Measurements from ENCODE around the gene SELENOH. TPM values are rescaled to one million over a fixed set of nuclear protein-coding genes. Genes with fewer than 3 reads are reported as not detected.
A peak's percentile ranks its signal among the peaks of the same experiment; 100 is the strongest.

The SELENOH gene
- total and polyA plus RNA-seq, 9 of the 15 experiments (the other 6 are each of a cell fraction or from before 2014, with no cell fraction given): 16.6 to 299 (median 118) TPM

GRCh38 chr11:57741132-57742086, at the start of gene SELENOH (continued):
- TF ChIP-seq ZC3H4 (CRISPR knock-in tag; IDR thresholded peaks at IDR 0.05; ENCODE audit: borderline replicate concordance) (0 out of 2 replicates have a peak, but pooled peaks have one; percentile 45), POLR2A (conservative IDR thresholded peaks at IDR 0.05) (peak; percentile 95), RAD51 (IDR thresholded peaks at IDR 0.05; ENCODE audit: borderline replicate concordance, low read depth) (peak; percentile 90), ZKSCAN3 (CRISPR knock-in tag; IDR thresholded peaks at IDR 0.05) (no peak), HNRNPLL (IDR thresholded peaks at IDR 0.05; ENCODE audit: low read depth, low read length, poor library complexity, severe bottlenecking) (peak; percentile 91), ZNF24 (IDR thresholded peaks at IDR 0.05) (peak; percentile 87), PHF20 (IDR thresholded peaks at IDR 0.05; ENCODE audit: partially characterized antibody) (peak; percentile 97), ATF2 (CRISPR knock-in tag; IDR thresholded peaks at IDR 0.05) (no peak), ZNF76 (CRISPR knock-in tag; IDR thresholded peaks at IDR 0.05; ENCODE audit: borderline replicate concordance) (no peak), ZNF174 (CRISPR knock-in tag; IDR thresholded peaks at IDR 0.05) (no peak), NFRKB (IDR thresholded peaks at IDR 0.05; ENCODE audit: low read depth) (peak; percentile 78), C11orf30 (IDR thresholded peaks at IDR 0.05; ENCODE audit: low read depth) (peak; percentile 96), PHB (CRISPR knock-in tag; IDR thresholded peaks at IDR 0.05) (no peak), ETV6 (IDR thresholded peaks at IDR 0.05; ENCODE audit: borderline replicate concordance in 1 of 2, low read depth in 2 of 2, low read length in 1 of 2) (peak in 1 of 2 experiments; percentile 71; a peak in 2 of 4 replicates), ETV6 (CRISPR knock-in tag; IDR thresholded peaks at IDR 0.05; ENCODE audit: borderline replicate concordance) (peak; percentile 2; the same call in 1 of the 2 replicates), STAT5B (CRISPR knock-in tag; IDR thresholded peaks at IDR 0.05) (no peak), ZNF253 (CRISPR knock-in tag; conservative IDR thresholded peaks at IDR 0.05) (no peak), U2AF2 (optimal IDR thresholded peaks at IDR 0.05; ENCODE audit: low read depth, low read length) (no peak), ZBTB1 (CRISPR knock-in tag; IDR thresholded peaks at IDR 0.05; ENCODE audit: borderline replicate concordance, low read depth) (peak; percentile 65; the same call in 1 of the 2 replicates), ZNF165 (CRISPR knock-in tag; IDR thresholded peaks at IDR 0.05; ENCODE audit: borderline replicate concordance) (no peak)
- TF ChIP-seq, protein P1, sequence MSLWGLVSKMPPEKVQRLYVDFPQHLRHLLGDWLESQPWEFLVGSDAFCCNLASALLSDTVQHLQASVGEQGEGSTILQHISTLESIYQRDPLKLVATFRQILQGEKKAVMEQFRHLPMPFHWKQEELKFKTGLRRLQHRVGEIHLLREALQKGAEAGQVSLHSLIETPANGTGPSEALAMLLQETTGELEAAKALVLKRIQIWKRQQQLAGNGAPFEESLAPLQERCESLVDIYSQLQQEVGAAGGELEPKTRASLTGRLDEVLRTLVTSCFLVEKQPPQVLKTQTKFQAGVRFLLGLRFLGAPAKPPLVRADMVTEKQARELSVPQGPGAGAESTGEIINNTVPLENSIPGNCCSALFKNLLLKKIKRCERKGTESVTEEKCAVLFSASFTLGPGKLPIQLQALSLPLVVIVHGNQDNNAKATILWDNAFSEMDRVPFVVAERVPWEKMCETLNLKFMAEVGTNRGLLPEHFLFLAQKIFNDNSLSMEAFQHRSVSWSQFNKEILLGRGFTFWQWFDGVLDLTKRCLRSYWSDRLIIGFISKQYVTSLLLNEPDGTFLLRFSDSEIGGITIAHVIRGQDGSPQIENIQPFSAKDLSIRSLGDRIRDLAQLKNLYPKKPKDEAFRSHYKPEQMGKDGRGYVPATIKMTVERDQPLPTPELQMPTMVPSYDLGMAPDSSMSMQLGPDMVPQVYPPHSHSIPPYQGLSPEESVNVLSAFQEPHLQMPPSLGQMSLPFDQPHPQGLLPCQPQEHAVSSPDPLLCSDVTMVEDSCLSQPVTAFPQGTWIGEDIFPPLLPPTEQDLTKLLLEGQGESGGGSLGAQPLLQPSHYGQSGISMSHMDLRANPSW (CRISPR knock-in tag; IDR thresholded peaks at IDR 0.05): no peak
- TF ChIP-seq, protein P2, sequence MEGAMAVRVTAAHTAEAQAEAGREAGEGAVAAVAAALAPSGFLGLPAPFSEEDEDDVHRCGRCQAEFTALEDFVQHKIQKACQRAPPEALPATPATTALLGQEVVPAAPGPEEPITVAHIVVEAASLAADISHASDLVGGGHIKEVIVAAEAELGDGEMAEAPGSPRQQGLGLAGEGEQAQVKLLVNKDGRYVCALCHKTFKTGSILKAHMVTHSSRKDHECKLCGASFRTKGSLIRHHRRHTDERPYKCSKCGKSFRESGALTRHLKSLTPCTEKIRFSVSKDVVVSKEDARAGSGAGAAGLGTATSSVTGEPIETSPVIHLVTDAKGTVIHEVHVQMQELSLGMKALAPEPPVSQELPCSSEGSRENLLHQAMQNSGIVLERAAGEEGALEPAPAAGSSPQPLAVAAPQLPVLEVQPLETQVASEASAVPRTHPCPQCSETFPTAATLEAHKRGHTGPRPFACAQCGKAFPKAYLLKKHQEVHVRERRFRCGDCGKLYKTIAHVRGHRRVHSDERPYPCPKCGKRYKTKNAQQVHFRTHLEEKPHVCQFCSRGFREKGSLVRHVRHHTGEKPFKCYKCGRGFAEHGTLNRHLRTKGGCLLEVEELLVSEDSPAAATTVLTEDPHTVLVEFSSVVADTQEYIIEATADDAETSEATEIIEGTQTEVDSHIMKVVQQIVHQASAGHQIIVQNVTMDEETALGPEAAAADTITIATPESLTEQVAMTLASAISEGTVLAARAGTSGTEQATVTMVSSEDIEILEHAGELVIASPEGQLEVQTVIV (CRISPR knock-in tag; IDR thresholded peaks at IDR 0.05; ENCODE audit: borderline replicate concordance): no peak

All from K562 (cell line).